GM18526 (cell line): Measurements from ENCODE around the gene TRAK1.

ENCODE experiments used
- POLR2A ChIP-seq: IDR thresholded peaks from 3 replicates; pipeline ENCODE4 v1.6.1; 2011; ENCODE audit not compliant: insufficient read length; ENCODE audit errors: extremely low read depth

TRAK1 gene

DNA sequence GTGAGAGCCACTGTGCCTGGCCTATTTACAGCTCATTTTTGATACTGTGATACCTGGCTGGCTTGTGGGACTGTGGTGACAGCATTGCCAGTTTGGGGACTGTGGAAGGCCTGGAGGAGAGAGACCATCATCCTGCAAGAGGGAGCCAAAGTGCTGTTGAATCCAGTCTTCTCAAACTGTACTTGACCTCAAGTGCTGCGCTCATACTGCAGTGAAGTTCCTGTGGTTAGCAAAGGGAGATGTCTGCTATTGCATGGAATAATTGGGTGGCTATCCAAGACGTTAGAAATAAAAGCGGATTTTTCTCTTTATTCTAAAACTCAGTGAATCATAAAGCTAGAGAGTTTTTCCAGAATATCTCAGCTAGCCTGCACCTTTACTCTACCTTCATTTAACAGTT is 91.4 kb downstream of the TRAK1 start:
- TF ChIP-seq POLR2A, result no peak

DNA sequence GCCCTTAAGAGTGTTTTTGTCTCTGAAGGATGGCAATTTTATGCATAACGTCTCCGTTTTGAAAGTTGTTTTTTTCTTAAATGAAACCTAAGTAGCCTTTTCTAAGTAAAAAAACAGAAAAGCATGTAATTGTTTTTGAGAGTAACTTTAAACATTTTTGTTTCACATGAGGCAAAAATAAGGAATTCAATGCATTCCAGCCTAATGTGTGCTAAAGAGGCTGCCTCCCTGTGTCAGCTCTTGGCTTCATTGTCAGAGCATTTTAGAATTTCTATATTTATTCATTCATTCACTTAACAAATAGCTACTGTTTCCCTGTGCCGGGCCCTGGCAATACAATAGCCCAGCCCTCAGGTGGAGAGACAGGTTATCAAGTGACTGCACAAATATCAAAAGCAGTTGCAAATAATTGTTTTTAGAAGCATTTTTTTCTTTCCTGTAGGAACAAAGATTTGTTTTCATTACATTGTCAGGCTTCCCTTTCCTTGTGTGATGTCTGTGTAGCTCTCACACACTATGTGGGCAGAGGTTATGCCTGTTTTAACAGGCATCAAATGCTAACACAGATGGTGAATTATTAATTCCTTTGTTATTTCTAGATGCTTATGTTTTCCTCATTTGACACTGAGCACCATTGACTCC is 93.0 kb downstream of the TRAK1 start:
- TF ChIP-seq POLR2A, result no peak

DNA sequence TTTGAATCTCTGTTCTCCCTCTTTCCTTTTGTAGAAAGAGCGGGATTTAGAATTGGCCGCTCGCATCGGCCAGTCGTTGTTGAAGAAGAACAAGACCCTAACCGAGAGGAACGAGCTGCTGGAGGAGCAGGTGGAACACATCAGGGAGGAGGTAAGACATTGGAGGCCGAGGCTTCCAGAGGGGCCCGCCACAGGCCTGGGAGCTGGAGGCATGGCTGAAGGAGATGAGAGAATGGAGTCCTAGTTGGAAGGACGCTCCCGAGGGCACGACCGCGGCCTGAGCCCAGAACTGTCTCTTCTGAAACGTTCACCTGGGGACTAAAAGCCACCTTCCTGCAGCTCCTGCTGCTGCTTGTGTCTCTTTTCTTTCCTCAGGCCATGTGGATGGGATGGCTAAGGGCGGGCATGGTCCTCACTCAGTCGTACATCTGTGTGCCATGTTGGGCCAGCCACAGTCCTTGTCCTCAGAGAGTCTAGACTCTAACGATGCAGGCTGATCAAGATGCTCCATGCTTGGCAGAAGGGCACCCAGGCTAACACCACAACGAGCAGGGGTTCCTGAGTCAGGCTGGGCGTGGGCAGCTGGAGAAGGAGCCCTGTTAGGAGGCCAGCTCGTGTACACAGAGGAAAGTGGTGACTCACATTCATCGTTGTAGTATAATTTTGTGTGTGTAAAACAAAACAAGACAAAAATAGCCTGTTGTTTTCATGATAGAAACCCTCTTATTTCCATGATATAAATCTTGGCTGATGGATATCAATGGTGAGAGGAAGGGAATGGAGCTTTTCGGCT is 93.7 kb downstream of the TRAK1 start:
- TF ChIP-seq POLR2A, result no peak

DNA sequence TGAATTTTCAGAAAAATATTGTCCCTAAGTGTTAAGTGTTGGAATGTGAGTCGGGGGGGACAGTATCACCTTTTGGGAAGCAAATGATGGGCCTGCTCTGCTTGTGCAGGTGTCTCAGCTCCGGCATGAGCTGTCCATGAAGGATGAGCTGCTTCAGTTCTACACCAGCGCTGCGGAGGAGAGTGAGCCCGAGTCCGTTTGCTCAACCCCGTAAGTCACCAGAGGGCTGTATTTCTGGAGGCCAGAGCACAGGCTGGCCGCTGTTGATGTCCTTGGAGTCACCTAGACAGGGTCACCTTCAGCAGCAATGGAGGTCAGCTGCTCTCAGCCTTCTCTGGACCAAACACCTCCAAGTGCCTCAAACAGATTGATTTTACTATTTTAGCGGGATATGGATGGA is 96.8 kb downstream of the TRAK1 start:
- TF ChIP-seq POLR2A, result no peak

DNA sequence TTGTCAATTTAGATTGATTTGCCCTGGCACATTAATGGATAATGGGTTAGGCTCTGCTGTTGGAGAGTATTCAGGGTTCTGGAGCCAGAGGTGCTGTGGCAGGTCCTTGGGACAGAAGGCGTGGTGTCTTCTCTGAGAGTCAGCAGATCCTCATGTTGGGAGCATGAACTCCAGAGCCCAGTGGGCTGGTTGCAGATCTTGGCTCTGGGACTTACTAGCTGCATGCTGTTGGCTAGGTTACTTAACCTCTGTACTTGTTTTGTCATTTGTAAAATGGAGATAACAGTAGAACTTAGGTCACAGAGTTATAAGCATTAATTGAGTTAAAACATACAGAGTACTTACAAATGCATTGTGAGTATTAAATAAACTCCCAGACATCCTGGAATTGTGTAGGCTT is 97.2 kb downstream of the TRAK1 start:
- TF ChIP-seq POLR2A, result no peak

DNA sequence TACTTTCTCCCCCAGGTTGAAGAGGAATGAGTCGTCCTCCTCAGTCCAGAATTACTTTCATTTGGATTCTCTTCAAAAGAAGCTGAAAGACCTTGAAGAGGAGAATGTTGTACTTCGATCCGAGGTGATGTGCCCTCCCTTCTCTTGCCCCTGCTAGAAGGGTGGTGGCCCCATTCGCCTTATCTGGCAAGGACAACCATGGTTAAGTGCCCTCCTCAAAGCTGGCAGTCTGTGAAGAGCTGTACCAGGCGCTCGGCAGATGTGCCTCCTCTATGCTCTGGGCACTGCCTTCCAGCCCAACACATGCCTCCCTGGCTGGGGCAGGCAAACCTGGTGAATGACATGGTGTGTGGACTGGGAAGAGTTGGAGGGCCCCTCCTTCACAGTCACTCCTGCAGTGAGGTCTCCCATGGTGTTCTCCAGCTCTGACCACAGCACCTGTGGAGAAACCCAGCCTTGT is 97.9 kb downstream of the TRAK1 start:
- no peak for TF ChIP-seq POLR2A

DNA sequence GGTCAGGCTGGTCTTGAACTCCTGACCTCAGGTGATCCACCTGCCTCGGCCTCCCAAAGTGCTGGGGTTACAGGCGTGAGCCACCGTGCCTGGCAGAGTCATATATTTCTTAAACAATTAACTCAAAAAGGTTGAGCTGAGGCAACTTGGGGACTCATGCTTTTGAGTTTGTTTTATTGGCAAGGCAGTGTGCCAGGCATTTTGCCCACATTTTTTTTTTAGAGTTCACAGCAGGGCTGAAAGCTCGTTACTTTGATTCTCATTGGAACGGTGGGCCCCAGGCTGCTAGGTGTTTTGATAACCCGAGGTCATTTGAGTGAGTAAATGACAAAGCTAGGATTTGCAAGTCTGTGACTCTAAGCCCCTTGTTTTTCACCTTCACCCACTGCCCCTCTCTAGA is 98.6 kb downstream of the TRAK1 start:
- no peak for TF ChIP-seq POLR2A

DNA sequence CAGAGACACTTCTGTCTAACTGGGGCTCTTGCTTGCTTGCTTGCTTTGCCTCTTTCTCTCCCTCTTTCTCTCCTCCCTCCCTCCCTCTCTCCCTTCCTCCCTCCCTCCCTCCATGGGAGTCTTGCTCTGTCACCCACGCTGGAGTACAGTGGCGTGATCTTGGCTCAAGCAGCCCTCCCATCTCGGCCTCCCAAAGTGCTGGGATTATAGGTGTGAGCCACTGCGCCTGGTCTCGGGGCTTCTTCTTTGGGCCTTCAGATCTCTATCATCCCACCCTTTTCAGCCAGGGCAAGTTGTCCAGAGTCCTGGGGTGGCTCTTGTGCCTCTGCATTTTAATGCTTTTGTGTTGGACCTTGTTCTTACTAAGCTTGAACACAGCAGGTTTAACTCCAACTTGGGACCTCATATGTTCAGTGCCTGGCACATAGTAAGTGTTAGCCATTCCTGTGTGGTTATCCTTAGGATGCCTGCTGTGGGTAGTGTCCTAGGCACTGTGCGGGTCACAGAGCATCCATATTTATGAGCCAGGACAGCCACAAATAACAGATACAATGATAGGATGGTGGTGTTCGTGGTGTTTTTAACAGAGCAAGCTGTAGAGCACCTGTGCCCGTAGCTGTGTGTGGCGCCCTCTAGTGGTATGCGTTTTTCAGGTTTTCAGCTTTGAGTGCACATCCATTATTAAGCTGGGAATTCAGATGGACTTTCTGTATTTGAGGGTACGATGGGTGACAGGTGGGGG is 99.7 kb downstream of the TRAK1 start:
- TF ChIP-seq POLR2A, result no peak

DNA sequence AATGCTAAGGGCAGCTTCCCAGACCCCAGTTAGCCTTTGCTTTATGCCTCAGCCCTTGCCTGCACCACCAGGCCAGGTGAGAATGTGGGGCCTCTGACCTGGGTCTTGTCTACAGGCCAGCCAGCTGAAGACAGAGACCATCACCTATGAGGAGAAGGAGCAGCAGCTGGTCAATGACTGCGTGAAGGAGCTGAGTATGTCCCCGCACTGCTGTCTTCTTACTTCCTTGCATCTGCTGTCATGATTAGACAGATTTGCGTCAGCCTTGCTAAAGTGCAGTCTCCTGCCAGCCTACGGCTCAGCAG is 100.2 kb downstream of the TRAK1 start:
- TF ChIP-seq POLR2A, result no peak

DNA sequence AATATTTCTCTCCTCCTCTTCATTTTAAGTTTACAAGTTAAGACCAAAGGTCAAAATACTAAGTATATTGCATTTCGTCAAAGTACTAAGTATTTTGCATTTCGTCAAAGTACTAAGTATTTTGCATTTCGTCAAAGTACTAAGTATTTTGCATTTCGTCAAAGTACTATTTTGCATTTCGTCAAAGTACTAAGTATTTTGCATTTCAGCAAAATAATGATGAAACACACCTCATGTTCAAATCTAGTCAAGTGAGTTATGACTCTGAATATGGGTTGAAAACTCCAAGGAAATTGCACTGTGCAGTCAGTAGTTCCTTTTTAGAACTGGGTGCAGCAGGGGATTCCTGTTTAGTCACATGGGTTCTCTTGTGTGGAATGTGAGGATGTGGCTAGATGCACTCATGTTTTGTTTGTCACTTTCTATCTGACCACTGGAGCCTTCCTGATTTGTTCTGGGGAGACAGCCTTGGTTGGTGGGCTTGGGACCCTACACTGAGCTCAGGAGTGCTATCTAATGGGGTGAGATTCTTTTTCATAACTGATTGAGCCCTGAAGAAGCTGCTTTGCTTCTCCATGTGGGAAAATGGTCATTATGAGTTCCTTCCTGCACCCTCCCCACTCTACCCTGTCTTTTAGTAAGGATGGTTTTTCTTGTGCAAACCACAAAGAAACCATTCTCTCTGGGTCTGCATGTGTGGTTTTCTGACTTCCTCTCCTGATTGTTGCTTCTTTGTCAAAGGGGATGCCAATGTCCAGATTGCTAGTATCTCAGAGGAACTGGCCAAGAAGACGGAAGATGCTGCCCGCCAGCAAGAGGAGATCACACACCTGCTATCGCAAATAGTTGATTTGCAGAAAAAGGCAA is 101.4 kb downstream of the TRAK1 start:
- no peak for TF ChIP-seq POLR2A

DNA sequence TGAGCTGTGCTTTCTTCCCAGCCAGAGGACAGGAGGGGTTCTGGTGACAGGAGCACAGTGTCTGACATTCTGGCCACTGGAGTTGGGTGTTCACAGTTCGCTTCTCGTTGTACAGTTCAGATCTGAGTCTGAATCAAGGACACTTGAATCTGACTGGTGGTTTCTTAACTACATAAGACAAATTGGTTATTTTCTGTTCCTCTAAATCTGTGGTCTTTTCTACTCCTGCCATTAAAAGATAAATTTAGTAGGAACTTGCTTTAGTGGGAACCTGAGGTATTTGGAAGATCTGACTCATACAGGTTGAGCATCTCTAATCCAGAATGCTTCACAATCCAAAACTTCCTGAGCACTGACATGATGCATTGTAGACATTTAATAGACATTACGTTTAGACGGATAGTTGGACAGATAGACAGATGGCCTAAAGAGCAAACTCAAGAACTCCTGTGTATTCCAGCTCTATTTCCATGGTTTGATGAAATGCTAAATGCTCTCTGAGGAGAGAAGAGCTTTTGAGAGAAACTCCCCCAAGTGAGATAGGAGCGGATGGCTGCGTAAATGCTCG is 103.9 kb downstream of the TRAK1 start:
- TF ChIP-seq POLR2A, result no peak

DNA sequence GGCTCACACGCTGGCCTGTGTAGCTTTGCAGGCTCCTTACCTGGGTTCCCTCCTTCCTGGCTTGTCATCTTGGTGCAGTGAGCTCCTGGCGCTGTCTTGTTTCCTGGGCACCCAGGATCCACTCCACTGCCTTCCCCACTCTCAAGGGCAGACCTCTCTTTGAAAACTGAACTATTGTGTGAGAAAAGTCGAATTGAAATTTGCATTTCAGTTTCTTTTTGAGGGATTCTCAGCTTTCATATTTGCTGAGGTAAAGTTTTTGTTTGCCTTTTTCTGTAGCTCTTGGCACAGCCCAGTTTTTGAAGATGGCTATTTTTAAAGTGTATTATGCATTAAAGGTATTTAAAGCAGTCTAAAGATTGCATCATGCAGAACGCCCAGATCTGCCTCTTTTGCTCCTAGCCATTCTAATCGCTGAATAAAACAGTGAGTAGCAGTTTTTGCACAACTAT is 104.7 kb downstream of the TRAK1 start:
- no peak for TF ChIP-seq POLR2A

DNA sequence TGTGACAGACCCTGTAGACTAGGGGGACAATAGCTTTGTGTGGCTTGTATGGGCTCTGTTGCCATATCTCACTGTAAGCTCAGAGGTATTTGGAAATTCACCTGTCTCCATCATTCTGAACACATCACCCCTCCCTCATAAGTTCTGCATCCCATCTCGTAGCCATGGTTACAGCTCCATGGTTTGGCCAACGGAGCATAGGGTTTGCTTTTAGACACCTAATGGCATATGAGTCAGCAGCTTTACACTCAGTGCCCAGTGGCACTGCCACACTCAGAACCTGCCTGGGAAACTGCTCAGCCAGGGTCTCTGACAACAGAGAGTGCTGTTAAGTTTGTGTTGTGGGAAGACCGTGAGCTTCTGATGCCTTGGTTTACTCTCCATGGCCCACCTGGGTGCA is 107.6 kb downstream of the TRAK1 start:
- no peak for TF ChIP-seq POLR2A

DNA sequence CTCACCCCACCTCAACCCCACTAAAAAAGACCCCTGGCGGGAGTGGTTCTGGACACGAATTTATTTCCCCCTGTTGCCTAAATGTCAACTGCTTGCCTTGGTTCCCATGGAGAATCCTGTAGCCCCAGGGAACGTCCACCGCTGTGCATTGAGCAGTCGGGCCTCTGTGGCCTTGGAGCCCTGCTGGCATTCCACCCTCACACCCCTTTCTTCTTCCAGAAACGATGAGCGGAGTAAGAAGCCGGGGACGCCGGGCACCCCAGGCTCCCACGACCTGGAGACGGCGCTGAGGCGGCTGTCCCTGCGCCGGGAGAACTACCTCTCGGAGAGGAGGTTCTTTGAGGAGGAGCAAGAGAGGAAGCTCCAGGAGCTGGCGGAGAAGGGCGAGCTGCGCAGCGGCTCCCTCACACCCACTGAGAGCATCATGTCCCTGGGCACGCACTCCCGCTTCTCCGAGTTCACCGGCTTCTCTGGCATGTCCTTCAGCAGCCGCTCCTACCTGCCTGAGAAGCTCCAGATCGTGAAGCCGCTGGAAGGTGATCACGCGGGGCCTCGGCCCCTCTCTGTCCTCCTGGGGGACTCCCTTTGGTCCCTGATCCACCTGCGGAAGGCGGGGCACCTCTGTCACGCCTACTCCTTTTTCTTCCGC is 111.2 kb downstream of the TRAK1 start:
- TF ChIP-seq POLR2A, result no peak
